IMR-90 (cell line): Measurements from ENCODE around the gene BSND. TPM values are rescaled to one million over a fixed set of nuclear protein-coding genes. Genes with fewer than 3 reads are reported as not detected.

Source experiments
- ATAC-seq: fragments of 200-7000 bp; cut with Tn5 transposase; 2 replicates; pipeline ENCODE4 v1.9.1; 2020; ENCODE audit warnings: low read depth, mild to moderate bottlenecking, moderate library complexity
- BruUV-seq: library from RNA; stranded (reverse); fragments of 400-500 nt; replicated peaks from 2 replicates; lab custom pipeline; 2021; lab: Mats Ljungman, UMichigan
- CTCF ChIA-PET: fragments of 300-600 bp; formaldehyde crosslinking; extraction: SDS; loops from one replicate; lab custom pipeline; 2021; ENCODE audit warnings: antibody characterized with exemption; lab: Yijun Ruan, JAX
- POLR2A ChIA-PET: fragments of 300-600 bp; sonication (Branson Sonifier 250); formaldehyde crosslinking; loops from one replicate; lab custom pipeline; 2022; ENCODE audit warnings: antibody characterized with exemption; ENCODE audit not compliant: unreplicated experiment; lab: Charles Lee
- DNase-seq: peaks from one replicate; pipeline ENCODE4 v3.0.0; 2013
- H2AFZ ChIP-seq: replicated peaks from 2 replicates; pipeline ENCODE3; 2013; ENCODE audit warnings: low read length, mild to moderate bottlenecking; ENCODE audit not compliant: poor library complexity
- H2AK5ac ChIP-seq: 2 replicates; pipeline ENCODE4 v1.6.1; 2013; ENCODE audit warnings: low read depth, low read length, inconsistent platforms
- H2AK9ac ChIP-seq: replicated peaks from 2 replicates; pipeline ENCODE3; 2013; ENCODE audit warnings: mild to moderate bottlenecking, low read depth, low read length, moderate library complexity; ENCODE audit not compliant: poor library complexity
- H2BK120ac ChIP-seq: 2 replicates; pipeline ENCODE4 v1.6.1; 2013; ENCODE audit warnings: low read depth, low read length, inconsistent platforms
- H2BK15ac ChIP-seq: 3 replicates; pipeline ENCODE4 v1.6.1; 2013; ENCODE audit warnings: low read depth, low read length, inconsistent platforms
- H2BK20ac ChIP-seq: 2 replicates; pipeline ENCODE4 v1.6.1; 2013; ENCODE audit warnings: low read depth, mild to moderate bottlenecking, inconsistent platforms, low read length, moderate library complexity
- H2BK5ac ChIP-seq: 2 replicates; pipeline ENCODE4 v1.6.1; 2013; ENCODE audit warnings: mild to moderate bottlenecking, low read depth, low read length, inconsistent platforms; ENCODE audit not compliant: poor library complexity, severe bottlenecking
- H3K14ac ChIP-seq: replicated peaks from 2 replicates; pipeline ENCODE4 v1.6.1; 2013; ENCODE audit warnings: low read depth, low read length, inconsistent platforms
- H3K18ac ChIP-seq: 2 replicates; pipeline ENCODE4 v1.6.1; 2013; ENCODE audit warnings: low read depth, low read length, control low read depth
- H3K23ac ChIP-seq: 2 replicates; pipeline ENCODE4 v1.6.1; 2013; ENCODE audit warnings: low read depth, low read length, inconsistent platforms
- H3K27ac ChIP-seq: 2 replicates; pipeline ENCODE4 v1.5.1; 2013; ENCODE audit warnings: mild to moderate bottlenecking, control low read depth, low read length; ENCODE audit not compliant: insufficient read depth
- H3K27me3 ChIP-seq: 2 replicates; pipeline ENCODE4 v1.6.1; 2013; ENCODE audit warnings: low read length; ENCODE audit not compliant: control insufficient read depth, insufficient read depth
- H3K36me3 ChIP-seq: 2 replicates; pipeline ENCODE4 v1.6.1; 2013; ENCODE audit warnings: low read length, mixed read lengths; ENCODE audit not compliant: control insufficient read depth, insufficient read depth
- H3K4ac ChIP-seq: 2 replicates; pipeline ENCODE4 v1.6.1; 2013; ENCODE audit warnings: low read depth, low read length, inconsistent platforms
- H3K4me1 ChIP-seq: 2 replicates; pipeline ENCODE4 v1.6.1; 2013; ENCODE audit warnings: low read length, mixed read lengths; ENCODE audit not compliant: control insufficient read depth, insufficient read depth
- H3K4me2 ChIP-seq: 2 replicates; pipeline ENCODE4 v1.6.1; 2013; ENCODE audit warnings: low read depth, mild to moderate bottlenecking, control low read depth, low read length, moderate library complexity
- H3K4me3 ChIP-seq: 2 replicates; pipeline ENCODE4 v1.5.1; 2013; ENCODE audit warnings: low read depth, mild to moderate bottlenecking, control low read depth, low read length, moderate library complexity; ENCODE audit not compliant: insufficient read depth
- H3K56ac ChIP-seq: 2 replicates; pipeline ENCODE4 v1.6.1; 2013; ENCODE audit warnings: low read length, inconsistent platforms; ENCODE audit not compliant: insufficient read depth; ENCODE audit errors: extremely low read depth
- H3K79me1 ChIP-seq, 2 experiments: 2 replicates each; pipeline ENCODE4 v1.6.1; 2013; ENCODE audit warnings: low read length in 2 of 2, inconsistent platforms in 1 of 2, low read depth in 1 of 2
- H3K9ac ChIP-seq: 2 replicates; pipeline ENCODE4 v1.6.1; 2013; ENCODE audit warnings: low read depth, low read length, control low read depth
- H3K9me1 ChIP-seq: 2 replicates; pipeline ENCODE4 v1.6.1; 2013; ENCODE audit warnings: low read length, inconsistent platforms; ENCODE audit not compliant: insufficient read depth
- H3K9me3 ChIP-seq: 2 replicates; pipeline ENCODE4 v1.6.1; 2013; ENCODE audit warnings: low read length; ENCODE audit not compliant: control insufficient read depth, insufficient read depth
- H4K20me1 ChIP-seq: 2 replicates; pipeline ENCODE4 v1.6.1; 2013; ENCODE audit warnings: low read length, inconsistent platforms; ENCODE audit not compliant: insufficient read depth
- H4K5ac ChIP-seq: 2 replicates; pipeline ENCODE4 v1.6.1; 2013; ENCODE audit warnings: mild to moderate bottlenecking, low read depth, low read length, control low read depth
- H4K8ac ChIP-seq, 2 experiments: 2 replicates each; pipeline ENCODE4 v1.6.1; 2013; ENCODE audit warnings: low read depth in 2 of 2, low read length in 2 of 2, control low read depth in 1 of 2, inconsistent platforms in 1 of 2
- H4K91ac ChIP-seq: 2 replicates; pipeline ENCODE4 v1.6.1; 2013; ENCODE audit warnings: low read depth, low read length, inconsistent platforms; ENCODE audit not compliant: insufficient read depth
- CEBPB ChIP-seq: IDR thresholded peaks from 2 replicates; pipeline ENCODE4 v1.6.1; 2012; ENCODE audit warnings: low read depth, low read length, improper control_type of control experiment
- CHD1 ChIP-seq: IDR thresholded peaks from 2 replicates; pipeline ENCODE4 v1.6.1; 2012; ENCODE audit warnings: low read depth, low read length, improper control_type of control experiment
- NFE2L2 ChIP-seq: fragments of 150-350 bp; IDR thresholded peaks from 2 replicates; pipeline ENCODE4 v1.6.1; 2016; ENCODE audit warnings: low read depth, mild to moderate bottlenecking, low read length
- WGBS, 2 experiments: methylation state at CpG; one replicate each; pipeline versions ENCODE4 v1.1.5 to v1.1.7; 2013; ENCODE audit warnings: missing lambda C conversion rate in 2 of 2; ENCODE audit not compliant: insufficient read length in 1 of 2; ENCODE audit errors: extremely low coverage in 2 of 2; 5-methylcytosine and 5-hydroxymethylcytosine counted together
- dilution Hi-C: fragments of 300-500 bp; cut with HindIII; formaldehyde crosslinking; loops from one replicate; pipeline ENCODE4 v1.14.3; 2018; ENCODE audit warnings: low sequenced_read_pairs; ENCODE audit not compliant: unreplicated experiment
- in situ Hi-C: fragments of 300-500 bp; cut with MboI; formaldehyde crosslinking; loops from 3 replicates; pipeline ENCODE4 v1.14.3; 2019; ENCODE audit warnings: low sequenced_read_pairs, inconsistent platforms, mixed read lengths
- intact Hi-C: fragments of 100-400 bp; cut with micrococcal nuclease; formaldehyde crosslinking; loops from 2 replicates; pipeline ENCODE4 v1.10.0; 2022
- polyA plus RNA-seq, 3 experiments: library from polyadenylated mRNA; depleted of rRNA; stranded (reverse); fragments of >200 nt; gene quantifications; 2 replicates each; pipeline ENCODE4 v1.2.3, GENCODE V29; 2012; ENCODE audit warnings: low replicate concordance in 1 of 3
- total RNA-seq: library from RNA; depleted of rRNA; stranded (reverse); fragments of >200 nt; gene quantifications from 2 replicates; pipeline ENCODE4 v1.2.3, GENCODE V29; 2012

BSND gene
- total and polyA plus RNA-seq, 2 of the 4 experiments (the other 2 are of a cell fraction), result not detected

GRCh38 chr1:55052221-55053142 is 53.7 kb downstream of the BSND start:
- H3K27me3 ChIP-seq, result peaks cover 30% of the 10 kb centered on the region
- no peak overlapping the region for H4K5ac ChIP-seq
- H3K14ac ChIP-seq, result no peak overlapping the region
- POLR2A ChIA-PET, result no interaction called here
- H3K56ac ChIP-seq, result no peak overlapping the region
- no peak overlapping the region for H2BK15ac ChIP-seq
- no peaks in the 10 kb centered on the region for H4K20me1 ChIP-seq
- dilution Hi-C loops (no loop called here), intact Hi-C loops (loop anchor here (1.0 kb wide), 1 partner anchor 38 kb away; no protein-coding TSS in a partner anchor), in situ Hi-C loops (no loop called here)
- no peaks in the 10 kb centered on the region for H3K4me1 ChIP-seq
- CTCF ChIA-PET, result no interaction called here
- no peak overlapping the region for H3K4ac ChIP-seq
- H2AFZ ChIP-seq, result no peak overlapping the region
- no peak overlapping the region for H2BK20ac ChIP-seq
- no peak overlapping the region for H4K91ac ChIP-seq
- H3K4me3 ChIP-seq, result no peak overlapping the region
- H3K18ac ChIP-seq, result no peak overlapping the region
- H2AK9ac ChIP-seq, result no peak overlapping the region
- no peaks in the 10 kb centered on the region for H3K9me1 ChIP-seq
- H3K79me1 ChIP-seq, result no peaks in the 10 kb centered on the region
- no peak overlapping the region for H3K27ac ChIP-seq
- H3K4me2 ChIP-seq, result no peak overlapping the region
- no peak overlapping the region for H3K23ac ChIP-seq
- BruUV-seq, result no TSS peak
- DNase-seq (no peak), ATAC-seq (no peak)
- TF ChIP-seq CHD1 (no peak), NFE2L2 (no peak), CEBPB (no peak)
- no peak overlapping the region for H2BK120ac ChIP-seq
- no peaks in the 10 kb centered on the region for H3K9me3 ChIP-seq
- H4K8ac ChIP-seq, result no peak overlapping the region
- WGBS, 2 experiments, result 89% methylated on average over 7 of the region's 29 CpGs; no CpG with 5 or more reads in 1 of the 2 experiments
- H2AK5ac ChIP-seq, result no peak overlapping the region
- no peak overlapping the region for H3K9ac ChIP-seq
- H2BK5ac ChIP-seq, result no peak overlapping the region
- H3K36me3 ChIP-seq, result no peaks in the 10 kb centered on the region
